IMR-90 (cell line): Measurements from ENCODE around the gene RALGAPB. TPM values are rescaled to one million over a fixed set of nuclear protein-coding genes. Genes with fewer than 3 reads are reported as not detected.

ENCODE experiments used
- ATAC-seq: fragments of 200-7000 bp; cut with Tn5 transposase; 2 replicates; pipeline ENCODE4 v1.9.1; 2020; ENCODE audit warnings: low read depth, mild to moderate bottlenecking, moderate library complexity
- BruUV-seq: library from RNA; stranded (reverse); fragments of 400-500 nt; replicated peaks from 2 replicates; lab custom pipeline; 2021; lab: Mats Ljungman, UMichigan
- CTCF ChIA-PET: fragments of 300-600 bp; formaldehyde crosslinking; extraction: SDS; loops from one replicate; lab custom pipeline; 2021; ENCODE audit warnings: antibody characterized with exemption; lab: Yijun Ruan, JAX
- POLR2A ChIA-PET: fragments of 300-600 bp; sonication (Branson Sonifier 250); formaldehyde crosslinking; loops from one replicate; lab custom pipeline; 2022; ENCODE audit warnings: antibody characterized with exemption; ENCODE audit not compliant: unreplicated experiment; lab: Charles Lee
- DNase-seq: peaks from one replicate; pipeline ENCODE4 v3.0.0; 2013
- H2AFZ ChIP-seq: replicated peaks from 2 replicates; pipeline ENCODE3; 2013; ENCODE audit warnings: low read length, mild to moderate bottlenecking; ENCODE audit not compliant: poor library complexity
- H2AK5ac ChIP-seq: 2 replicates; pipeline ENCODE4 v1.6.1; 2013; ENCODE audit warnings: low read depth, low read length, inconsistent platforms
- H2AK9ac ChIP-seq: replicated peaks from 2 replicates; pipeline ENCODE3; 2013; ENCODE audit warnings: mild to moderate bottlenecking, low read depth, low read length, moderate library complexity; ENCODE audit not compliant: poor library complexity
- H2BK120ac ChIP-seq: 2 replicates; pipeline ENCODE4 v1.6.1; 2013; ENCODE audit warnings: low read depth, low read length, inconsistent platforms
- H2BK15ac ChIP-seq: 3 replicates; pipeline ENCODE4 v1.6.1; 2013; ENCODE audit warnings: low read depth, low read length, inconsistent platforms
- H2BK20ac ChIP-seq: 2 replicates; pipeline ENCODE4 v1.6.1; 2013; ENCODE audit warnings: low read depth, mild to moderate bottlenecking, inconsistent platforms, low read length, moderate library complexity
- H2BK5ac ChIP-seq: 2 replicates; pipeline ENCODE4 v1.6.1; 2013; ENCODE audit warnings: mild to moderate bottlenecking, low read depth, low read length, inconsistent platforms; ENCODE audit not compliant: poor library complexity, severe bottlenecking
- H3K14ac ChIP-seq: replicated peaks from 2 replicates; pipeline ENCODE4 v1.6.1; 2013; ENCODE audit warnings: low read depth, low read length, inconsistent platforms
- H3K18ac ChIP-seq: 2 replicates; pipeline ENCODE4 v1.6.1; 2013; ENCODE audit warnings: low read depth, low read length, control low read depth
- H3K23ac ChIP-seq: 2 replicates; pipeline ENCODE4 v1.6.1; 2013; ENCODE audit warnings: low read depth, low read length, inconsistent platforms
- H3K27ac ChIP-seq: 2 replicates; pipeline ENCODE4 v1.5.1; 2013; ENCODE audit warnings: mild to moderate bottlenecking, control low read depth, low read length; ENCODE audit not compliant: insufficient read depth
- H3K27me3 ChIP-seq: 2 replicates; pipeline ENCODE4 v1.6.1; 2013; ENCODE audit warnings: low read length; ENCODE audit not compliant: control insufficient read depth, insufficient read depth
- H3K36me3 ChIP-seq: 2 replicates; pipeline ENCODE4 v1.6.1; 2013; ENCODE audit warnings: low read length, mixed read lengths; ENCODE audit not compliant: control insufficient read depth, insufficient read depth
- H3K4ac ChIP-seq: 2 replicates; pipeline ENCODE4 v1.6.1; 2013; ENCODE audit warnings: low read depth, low read length, inconsistent platforms
- H3K4me1 ChIP-seq: 2 replicates; pipeline ENCODE4 v1.6.1; 2013; ENCODE audit warnings: low read length, mixed read lengths; ENCODE audit not compliant: control insufficient read depth, insufficient read depth
- H3K4me2 ChIP-seq: 2 replicates; pipeline ENCODE4 v1.6.1; 2013; ENCODE audit warnings: low read depth, mild to moderate bottlenecking, control low read depth, low read length, moderate library complexity
- H3K4me3 ChIP-seq: 2 replicates; pipeline ENCODE4 v1.5.1; 2013; ENCODE audit warnings: low read depth, mild to moderate bottlenecking, control low read depth, low read length, moderate library complexity; ENCODE audit not compliant: insufficient read depth
- H3K56ac ChIP-seq: 2 replicates; pipeline ENCODE4 v1.6.1; 2013; ENCODE audit warnings: low read length, inconsistent platforms; ENCODE audit not compliant: insufficient read depth; ENCODE audit errors: extremely low read depth
- H3K79me1 ChIP-seq, 2 experiments: 2 replicates each; pipeline ENCODE4 v1.6.1; 2013; ENCODE audit warnings: low read length in 2 of 2, inconsistent platforms in 1 of 2, low read depth in 1 of 2
- H3K9ac ChIP-seq: 2 replicates; pipeline ENCODE4 v1.6.1; 2013; ENCODE audit warnings: low read depth, low read length, control low read depth
- H3K9me1 ChIP-seq: 2 replicates; pipeline ENCODE4 v1.6.1; 2013; ENCODE audit warnings: low read length, inconsistent platforms; ENCODE audit not compliant: insufficient read depth
- H3K9me3 ChIP-seq: 2 replicates; pipeline ENCODE4 v1.6.1; 2013; ENCODE audit warnings: low read length; ENCODE audit not compliant: control insufficient read depth, insufficient read depth
- H4K20me1 ChIP-seq: 2 replicates; pipeline ENCODE4 v1.6.1; 2013; ENCODE audit warnings: low read length, inconsistent platforms; ENCODE audit not compliant: insufficient read depth
- H4K5ac ChIP-seq: 2 replicates; pipeline ENCODE4 v1.6.1; 2013; ENCODE audit warnings: mild to moderate bottlenecking, low read depth, low read length, control low read depth
- H4K8ac ChIP-seq, 2 experiments: 2 replicates each; pipeline ENCODE4 v1.6.1; 2013; ENCODE audit warnings: low read depth in 2 of 2, low read length in 2 of 2, control low read depth in 1 of 2, inconsistent platforms in 1 of 2
- H4K91ac ChIP-seq: 2 replicates; pipeline ENCODE4 v1.6.1; 2013; ENCODE audit warnings: low read depth, low read length, inconsistent platforms; ENCODE audit not compliant: insufficient read depth
- BHLHE40 ChIP-seq: fragments of 150-350 bp; IDR thresholded peaks from 2 replicates; pipeline ENCODE4 v1.6.1; 2016; ENCODE audit warnings: mild to moderate bottlenecking, low read depth, low read length
- CEBPB ChIP-seq: IDR thresholded peaks from 2 replicates; pipeline ENCODE4 v1.6.1; 2012; ENCODE audit warnings: low read depth, low read length, improper control_type of control experiment
- CHD1 ChIP-seq: IDR thresholded peaks from 2 replicates; pipeline ENCODE4 v1.6.1; 2012; ENCODE audit warnings: low read depth, low read length, improper control_type of control experiment
- CTCF ChIP-seq: conservative IDR thresholded peaks from 2 replicates; pipeline ENCODE4 v1.5.1; 2012; ENCODE audit warnings: mild to moderate bottlenecking, low read depth, low read length, improper control_type of control experiment
- ELK1 ChIP-seq: fragments of 150-350 bp; IDR thresholded peaks from 2 replicates; pipeline ENCODE4 v1.6.1; 2016; ENCODE audit warnings: low read depth, mild to moderate bottlenecking, low read length, moderate library complexity, borderline replicate concordance
- FOS ChIP-seq: fragments of 150-350 bp; IDR thresholded peaks from 2 replicates; pipeline ENCODE4 v1.6.1; 2016; ENCODE audit warnings: low read depth, low read length
- MAFK ChIP-seq: IDR thresholded peaks from 2 replicates; pipeline ENCODE4 v1.6.1; 2012; ENCODE audit warnings: low read depth, low read length, improper control_type of control experiment
- MAZ ChIP-seq: IDR thresholded peaks from 2 replicates; pipeline ENCODE4 v1.6.1; 2012; ENCODE audit warnings: low read depth, mild to moderate bottlenecking, low read length, improper control_type of control experiment, moderate library complexity, borderline replicate concordance
- MXI1 ChIP-seq: IDR thresholded peaks from 2 replicates; pipeline ENCODE4 v1.6.1; 2012; ENCODE audit warnings: low read depth, mild to moderate bottlenecking, low read length, moderate library complexity, borderline replicate concordance
- NFE2L2 ChIP-seq: fragments of 150-350 bp; IDR thresholded peaks from 2 replicates; pipeline ENCODE4 v1.6.1; 2016; ENCODE audit warnings: low read depth, mild to moderate bottlenecking, low read length
- POLR2A ChIP-seq: IDR thresholded peaks from 2 replicates; pipeline ENCODE4 v1.6.1; 2012; ENCODE audit warnings: mild to moderate bottlenecking, low read depth, low read length
- RAD21 ChIP-seq: IDR thresholded peaks from 2 replicates; pipeline ENCODE4 v1.6.1; 2012; ENCODE audit warnings: low read length, improper control_type of control experiment
- RCOR1 ChIP-seq: IDR thresholded peaks from 2 replicates; pipeline ENCODE4 v1.6.1; 2012; ENCODE audit warnings: mild to moderate bottlenecking, low read length, improper control_type of control experiment; ENCODE audit not compliant: insufficient replicate concordance
- RFX5 ChIP-seq: IDR thresholded peaks from 2 replicates; pipeline ENCODE4 v1.8.0; 2012; ENCODE audit warnings: low read depth, mild to moderate bottlenecking, low read length, moderate library complexity
- SMC3 ChIP-seq: fragments of 150-350 bp; IDR thresholded peaks from 2 replicates; pipeline ENCODE4 v1.6.1; 2016; ENCODE audit warnings: low read depth, mild to moderate bottlenecking, antibody characterized with exemption, low read length, moderate library complexity
- USF2 ChIP-seq: fragments of 150-350 bp; IDR thresholded peaks from 2 replicates; pipeline ENCODE4 v1.6.1; 2017; ENCODE audit warnings: mild to moderate bottlenecking, antibody characterized with exemption, low read length, low read depth
- WGBS, 2 experiments: methylation state at CpG; one replicate each; pipeline versions ENCODE4 v1.1.5 to v1.1.7; 2013; ENCODE audit warnings: missing lambda C conversion rate in 2 of 2; ENCODE audit not compliant: insufficient read length in 1 of 2; ENCODE audit errors: extremely low coverage in 2 of 2; 5-methylcytosine and 5-hydroxymethylcytosine counted together
- dilution Hi-C: fragments of 300-500 bp; cut with HindIII; formaldehyde crosslinking; loops from one replicate; pipeline ENCODE4 v1.14.3; 2018; ENCODE audit warnings: low sequenced_read_pairs; ENCODE audit not compliant: unreplicated experiment
- in situ Hi-C: fragments of 300-500 bp; cut with MboI; formaldehyde crosslinking; loops from 3 replicates; pipeline ENCODE4 v1.14.3; 2019; ENCODE audit warnings: low sequenced_read_pairs, inconsistent platforms, mixed read lengths
- intact Hi-C: fragments of 100-400 bp; cut with micrococcal nuclease; formaldehyde crosslinking; loops from 2 replicates; pipeline ENCODE4 v1.10.0; 2022
- polyA plus RNA-seq, 3 experiments: library from polyadenylated mRNA; depleted of rRNA; stranded (reverse); fragments of >200 nt; gene quantifications; 2 replicates each; pipeline ENCODE4 v1.2.3, GENCODE V29; 2012; ENCODE audit warnings: low replicate concordance in 1 of 3
- total RNA-seq: library from RNA; depleted of rRNA; stranded (reverse); fragments of >200 nt; gene quantifications from 2 replicates; pipeline ENCODE4 v1.2.3, GENCODE V29; 2012

The RALGAPB gene
- total and polyA plus RNA-seq, 2 of the 4 experiments (the other 2 are of a cell fraction) = 12.7 to 30.3 TPM

GRCh38 chr20:38589351-38589750 is 116.7 kb downstream of the RALGAPB start:
- Histone ChIP-seq H3K9ac (no peak overlapping the region), H3K36me3 (no peaks in the 10 kb centered on the region), H4K91ac (no peak overlapping the region), H3K18ac (no peak overlapping the region), H3K14ac (no peak overlapping the region), H3K27ac (no peak overlapping the region), H3K79me1 (no peaks in the 10 kb centered on the region), H3K4me3 (no peak overlapping the region), H4K8ac (no peak overlapping the region), H2BK15ac (no peak overlapping the region), H2AK5ac (no peak overlapping the region), H2AFZ (peak overlapping the region; percentile 27), H3K4me1 (no peaks in the 10 kb centered on the region), H2BK5ac (no peak overlapping the region), H2BK120ac (no peak overlapping the region), H3K4me2 (no peak overlapping the region), H2BK20ac (no peak overlapping the region), H4K5ac (no peak overlapping the region), H3K56ac (no peak overlapping the region), H3K4ac (no peak overlapping the region), H2AK9ac (no peak overlapping the region), H3K9me3 (no peaks in the 10 kb centered on the region), H3K27me3 (peaks cover 21% of the 10 kb centered on the region), H3K9me1 (no peaks in the 10 kb centered on the region), H3K23ac (no peak overlapping the region), H4K20me1 (no peaks in the 10 kb centered on the region)
- POLR2A ChIA-PET = no interaction called here
- intact Hi-C loops (no loop called here), in situ Hi-C loops (no loop called here), dilution Hi-C loops (no loop called here)
- DNase-seq = no peak
- no TSS peak for BruUV-seq
- WGBS, 2 experiments = 64% methylated on average over 3 of the region's 4 CpGs; no CpG with 5 or more reads in 1 of the 2 experiments
- TF ChIP-seq MAFK (no peak), CEBPB (no peak), BHLHE40 (no peak), RAD21 (no peak), RCOR1 (no peak), MXI1 (no peak), RFX5 (no peak), NFE2L2 (no peak), ELK1 (no peak), SMC3 (no peak), FOS (no peak), CHD1 (no peak), MAZ (no peak), USF2 (no peak), POLR2A (no peak), CTCF (no peak)
- ATAC-seq = no peak
- CTCF ChIA-PET = no interaction called here
